Brain microvascular endothelial cell (primary cell): ENCODE results near the gene RNASE7.

Experiments
- DNase-seq: peaks from one replicate; pipeline ENCODE4 v3.0.0-alpha.2; 2020
- H3K27ac ChIP-seq: fragments of 250-450 bp; sonication (Bioruptor Pico); 2 replicates; pipeline ENCODE4 v1.5.1; 2020; ENCODE audit warnings: mild to moderate bottlenecking, moderate library complexity
- H3K27me3 ChIP-seq: fragments of 250-450 bp; sonication (Bioruptor Pico); replicated peaks from 2 replicates; pipeline ENCODE4 v1.5.1; 2020; ENCODE audit warnings: mild to moderate bottlenecking
- H3K36me3 ChIP-seq: fragments of 250-450 bp; sonication (Bioruptor Pico); replicated peaks from 2 replicates; pipeline ENCODE4 v1.5.1; 2020; ENCODE audit warnings: mild to moderate bottlenecking
- H3K4me3 ChIP-seq: 2 replicates; pipeline ENCODE4 v1.5.1; 2011; ENCODE audit warnings: low read depth, mild to moderate bottlenecking, control low read depth, low read length, moderate library complexity
- CTCF ChIP-seq: IDR thresholded peaks from 2 replicates; pipeline ENCODE4 v1.5.1; 2011; ENCODE audit warnings: low read depth, mild to moderate bottlenecking, moderate library complexity, low read length, control low read depth, inconsistent platforms; ENCODE audit errors: missing control alignments
- in situ Hi-C: cut with HindIII; loops from 2 replicates; pipeline ENCODE4 v1.10.0; 2017; ENCODE audit warnings: low sequenced_read_pairs, low pct_ligation_motif_present

The RNASE7 gene

GRCh38 chr14:21041676-21042433 is at the start of gene RNASE7:
Gene RNASE7, plus strand, starts transcription at chr14:21042362. Its CDS starts 631 bp downstream, at chr14:21042993.
- peak; percentile 48 for DNase-seq
- H3K27me3 ChIP-seq, result no peaks in the 10 kb centered on the region
- no peak within 1 kb of the TSS for H3K4me3 ChIP-seq
- in situ Hi-C loops, result no loop called here
- no peaks in the 10 kb centered on the region for H3K36me3 ChIP-seq
- no peak for TF ChIP-seq CTCF
- no peak within 1 kb of the TSS for H3K27ac ChIP-seq

GRCh38 chr14:20996521-20996920 is 45.6 kb upstream of the RNASE7 start:
- no peak for TF ChIP-seq CTCF
- no peak for DNase-seq
- Histone ChIP-seq H3K4me3 (no peak overlapping the region), H3K36me3 (peaks cover 32% of the 10 kb centered on the region), H3K27ac (no peak overlapping the region), H3K27me3 (no peaks in the 10 kb centered on the region)
- in situ Hi-C loops, result no loop called here

- H3K27ac ChIP-seq, result no peak overlapping the region
- H3K36me3 ChIP-seq, result peaks cover 32% of the 10 kb centered on the region
- H3K27me3 ChIP-seq, result no peaks in the 10 kb centered on the region
- no peak overlapping the region for H3K4me3 ChIP-seq
- no peak for TF ChIP-seq CTCF
- no peak for DNase-seq
- in situ Hi-C loops, result no loop called here
Measured at GRCh38 chr14:20997115-20997514, 45.0 kb upstream of the RNASE7 start.

- no peak overlapping the region for H3K27ac ChIP-seq
- DNase-seq, result no peak
- peaks cover 32% of the 10 kb centered on the region for H3K36me3 ChIP-seq
- in situ Hi-C loops, result no loop called here
- TF ChIP-seq CTCF, result no peak
- H3K4me3 ChIP-seq, result no peak overlapping the region
- H3K27me3 ChIP-seq, result no peaks in the 10 kb centered on the region
Measured at GRCh38 chr14:20997564-20997963, 44.6 kb upstream of the RNASE7 start.

- Histone ChIP-seq H3K36me3 (peaks cover 27% of the 10 kb centered on the region), H3K27me3 (no peaks in the 10 kb centered on the region), H3K27ac (no peak overlapping the region), H3K4me3 (no peak overlapping the region)
- TF ChIP-seq CTCF, result no peak
- no peak for DNase-seq
- in situ Hi-C loops, result no loop called here
Measured at GRCh38 chr14:20998139-20998538, 44.0 kb upstream of the RNASE7 start.
